ENCODE data around the gene MSLN. TPM values are rescaled to one million over a fixed set of nuclear protein-coding genes. Genes with fewer than 3 reads are reported as not detected.

MSLN gene
- total and polyA plus RNA-seq, 2 experiments from 2014 or later: not detected

- DNase-seq: no peak
- TF ChIP-seq EZH2 (IDR thresholded peaks at IDR 0.05; ENCODE audit: insufficient read depth, poor library complexity, severe bottlenecking) (no peak), EZH2phosphoT487 (IDR thresholded peaks at IDR 0.05; ENCODE audit: insufficient read depth, low read depth) (no peak)
- H3K9me2 ChIP-seq (ENCODE audit: insufficient read depth): no peaks in the 10 kb centered on the region
- H3K79me2 ChIP-seq (ENCODE audit: insufficient read depth): no peaks in the 10 kb centered on the region
- no peak overlapping the region for H3K4me3 ChIP-seq
- H3K4me2 ChIP-seq (ENCODE audit: unreplicated experiment): no peak overlapping the region
- no peak overlapping the region for H2AFZ ChIP-seq
- no peaks in the 10 kb centered on the region for H4K20me1 ChIP-seq (ENCODE audit: insufficient read depth)
- H3K27me3 ChIP-seq (replicated peaks; ENCODE audit: insufficient read depth): no peaks in the 10 kb centered on the region
- no peaks in the 10 kb centered on the region for H3K36me3 ChIP-seq (ENCODE audit: low read depth)
- no peaks in the 10 kb centered on the region for H3K9me3 ChIP-seq (ENCODE audit: low read depth)
- H3K4me1 ChIP-seq (ENCODE audit: insufficient read depth): no peaks in the 10 kb centered on the region; the same call in 1 of the 2 replicates
- no peaks in the 10 kb centered on the region for H3F3A ChIP-seq (ENCODE audit: insufficient read depth)
- in situ Hi-C loops (cut with MboI): no loop called here
- H3K9ac ChIP-seq: no peak overlapping the region
- H3K27ac ChIP-seq: no peak overlapping the region
- 89 to 94% methylated on average over 9 of the region's 9 CpGs for WGBS, 2 experiments (ENCODE audit: low coverage in 1 of 2, low lambda C conversion rate in 2 of 2, missing lambda C conversion rate in 2 of 2)
Measured at GRCh38 chr16:776824-777223, 16.3 kb downstream of the MSLN start.

GRCh38 chr16:777826-778225 is 17.3 kb downstream of the MSLN start:
- no peaks in the 10 kb centered on the region for H3K36me3 ChIP-seq (ENCODE audit: low read depth)

GRCh38 chr16:778447-778846 is 17.9 kb downstream of the MSLN start:
- Histone ChIP-seq H3K9ac (no peak overlapping the region), H2AFZ (no peak overlapping the region), H3K79me2 (ENCODE audit: insufficient read depth) (no peaks in the 10 kb centered on the region), H3F3A (ENCODE audit: insufficient read depth) (no peaks in the 10 kb centered on the region), H3K9me2 (ENCODE audit: insufficient read depth) (no peaks in the 10 kb centered on the region), H3K27ac (no peak overlapping the region), H3K9me3 (ENCODE audit: low read depth) (no peaks in the 10 kb centered on the region), H4K20me1 (ENCODE audit: insufficient read depth) (no peaks in the 10 kb centered on the region), H3K27me3 (replicated peaks; ENCODE audit: insufficient read depth) (no peaks in the 10 kb centered on the region), H3K36me3 (ENCODE audit: low read depth) (no peaks in the 10 kb centered on the region), H3K4me2 (ENCODE audit: unreplicated experiment) (no peak overlapping the region), H3K4me1 (ENCODE audit: insufficient read depth) (no peaks in the 10 kb centered on the region; the same call in 1 of the 2 replicates), H3K4me3 (no peak overlapping the region)
- no peak for DNase-seq
- WGBS, 2 experiments (ENCODE audit: low coverage in 1 of 2, low lambda C conversion rate in 2 of 2, missing lambda C conversion rate in 2 of 2): 52 to 58% methylated on average over 11 of the region's 11 CpGs
- in situ Hi-C loops (cut with MboI): no loop called here
- TF ChIP-seq EZH2phosphoT487 (IDR thresholded peaks at IDR 0.05; ENCODE audit: insufficient read depth, low read depth) (no peak), EZH2 (IDR thresholded peaks at IDR 0.05; ENCODE audit: insufficient read depth, poor library complexity, severe bottlenecking) (no peak)

More at GRCh38 chr16:777826-778225, 17.3 kb downstream of the MSLN start:
- Histone ChIP-seq H3F3A (ENCODE audit: insufficient read depth) (no peaks in the 10 kb centered on the region), H3K4me2 (ENCODE audit: unreplicated experiment) (peak overlapping the region; percentile 53), H2AFZ (peak overlapping the region; percentile 47), H3K79me2 (ENCODE audit: insufficient read depth) (no peaks in the 10 kb centered on the region), H3K9me2 (ENCODE audit: insufficient read depth) (no peaks in the 10 kb centered on the region), H3K9ac (no peak overlapping the region), H3K4me1 (ENCODE audit: insufficient read depth) (no peaks in the 10 kb centered on the region; the same call in 1 of the 2 replicates), H4K20me1 (ENCODE audit: insufficient read depth) (no peaks in the 10 kb centered on the region), H3K9me3 (ENCODE audit: low read depth) (no peaks in the 10 kb centered on the region), H3K27me3 (replicated peaks; ENCODE audit: insufficient read depth) (no peaks in the 10 kb centered on the region), H3K27ac (no peak overlapping the region), H3K4me3 (no peak overlapping the region)
- 17 to 19% methylated on average over 16 of the region's 16 CpGs for WGBS, 2 experiments (ENCODE audit: low coverage in 1 of 2, low lambda C conversion rate in 2 of 2, missing lambda C conversion rate in 2 of 2)
- no peak for TF ChIP-seq EZH2 (IDR thresholded peaks at IDR 0.05; ENCODE audit: insufficient read depth, poor library complexity, severe bottlenecking)
- TF ChIP-seq EZH2phosphoT487 (IDR thresholded peaks at IDR 0.05; ENCODE audit: insufficient read depth, low read depth): no peak
- DNase-seq: peak; percentile 41
- in situ Hi-C loops (cut with MboI): no loop called here

- Histone ChIP-seq H3K4me3 (no peak overlapping the region), H3K4me2 (ENCODE audit: unreplicated experiment) (no peak overlapping the region), H3F3A (ENCODE audit: insufficient read depth) (no peaks in the 10 kb centered on the region), H2AFZ (no peak overlapping the region), H3K27me3 (replicated peaks; ENCODE audit: insufficient read depth) (no peaks in the 10 kb centered on the region), H3K36me3 (ENCODE audit: low read depth) (no peaks in the 10 kb centered on the region), H3K9ac (no peak overlapping the region), H3K4me1 (ENCODE audit: insufficient read depth) (no peaks in the 10 kb centered on the region; the same call in 1 of the 2 replicates), H3K79me2 (ENCODE audit: insufficient read depth) (no peaks in the 10 kb centered on the region), H4K20me1 (ENCODE audit: insufficient read depth) (no peaks in the 10 kb centered on the region), H3K9me2 (ENCODE audit: insufficient read depth) (no peaks in the 10 kb centered on the region), H3K27ac (no peak overlapping the region), H3K9me3 (ENCODE audit: low read depth) (no peaks in the 10 kb centered on the region)
- DNase-seq: no peak
- TF ChIP-seq EZH2 (IDR thresholded peaks at IDR 0.05; ENCODE audit: insufficient read depth, poor library complexity, severe bottlenecking): no peak
- no peak for TF ChIP-seq EZH2phosphoT487 (IDR thresholded peaks at IDR 0.05; ENCODE audit: insufficient read depth, low read depth)
- 93 to 94% methylated on average over 5 to 6 of the region's 6 CpGs for WGBS, 2 experiments (ENCODE audit: low coverage in 1 of 2, low lambda C conversion rate in 2 of 2, missing lambda C conversion rate in 2 of 2)
- in situ Hi-C loops (cut with MboI): no loop called here
Measured at GRCh38 chr16:778909-779527, 18.5 kb downstream of the MSLN start.
